Erythroblast (primary cell): ENCODE data around the gene KCNB1.

ENCODE experiments used
- DNase-seq, 2 experiments: peaks; one replicate each; lab custom pipeline; 2025; lab: John Stamatoyannopoulos, UW
- GATA1 ChIP-seq: IDR thresholded peaks from 2 replicates; pipeline ENCODE4 v1.6.1; 2011; ENCODE audit warnings: low read depth, mild to moderate bottlenecking, control low read depth, low read length, moderate library complexity
- POLR2A ChIP-seq: IDR thresholded peaks from 2 replicates; pipeline ENCODE4 v1.6.1; 2011; ENCODE audit warnings: mild to moderate bottlenecking, low read length

Gene KCNB1

GRCh38 chr20:49353348-49353747, 129.1 kb downstream of the KCNB1 start:
- DNase-seq: no peak
- TF ChIP-seq POLR2A: no peak
- TF ChIP-seq GATA1: no peak

GRCh38 chr20:49352751-49353150, 129.7 kb downstream of the KCNB1 start:
- DNase-seq: no peak
- TF ChIP-seq GATA1: no peak
- no peak for TF ChIP-seq POLR2A

DNA sequence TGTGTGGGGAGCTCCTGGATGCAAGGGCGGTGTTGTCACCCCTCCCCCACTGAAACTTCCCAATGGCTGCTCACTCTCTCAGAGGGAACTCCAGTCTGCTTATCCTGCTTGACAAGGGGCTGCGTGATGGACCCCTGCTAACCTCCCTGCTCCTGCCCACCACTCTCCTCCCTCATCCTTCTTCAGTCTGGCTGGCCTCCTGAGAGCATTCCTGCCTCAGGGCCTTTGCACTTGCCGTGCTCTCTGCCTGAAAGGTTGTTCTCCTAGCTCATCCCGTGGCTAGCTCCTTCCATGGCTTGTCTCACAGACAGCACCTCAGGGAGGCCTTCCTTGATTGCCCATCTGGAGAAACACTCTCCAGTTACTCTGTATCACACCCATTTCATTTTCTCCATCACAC, 130.7 kb downstream of the KCNB1 start:
- DNase-seq: no peak
- TF ChIP-seq POLR2A: no peak
- no peak for TF ChIP-seq GATA1

DNA sequence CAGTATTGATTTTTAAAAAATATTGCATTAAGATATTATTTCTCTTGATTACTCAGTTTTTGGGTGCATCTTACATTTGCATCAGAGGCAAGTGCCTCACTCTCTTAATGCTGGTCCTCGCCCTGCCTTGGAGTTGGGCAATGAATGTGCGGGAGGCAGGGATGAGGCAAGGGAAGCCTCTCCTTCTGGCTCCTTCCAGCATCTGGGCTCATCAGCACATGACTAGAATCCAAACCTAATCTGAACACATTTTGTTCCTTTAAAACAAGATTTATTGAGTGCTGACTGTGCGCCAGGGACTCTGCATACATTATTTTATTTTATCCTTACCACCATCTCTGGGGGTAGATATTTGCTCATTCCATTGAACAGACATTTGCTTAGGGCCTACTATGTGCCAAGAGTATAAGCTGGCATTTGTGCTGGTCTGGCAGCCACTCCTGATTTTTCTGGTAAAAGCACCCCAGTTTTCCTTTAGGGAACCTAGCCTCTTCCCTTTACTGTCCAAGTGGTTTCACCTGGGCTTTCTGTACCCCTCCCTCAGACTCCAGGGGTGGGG, 132.7 kb downstream of the KCNB1 start:
- TF ChIP-seq POLR2A (no peak), GATA1 (no peak)
- no peak for DNase-seq

GRCh38 chr20:49349078-49349477, 133.4 kb downstream of the KCNB1 start:
- TF ChIP-seq POLR2A (no peak), GATA1 (no peak)
- no peak for DNase-seq

GRCh38 chr20:49348563-49348962, 133.9 kb downstream of the KCNB1 start:
- no peak for DNase-seq
- TF ChIP-seq GATA1: no peak
- TF ChIP-seq POLR2A: no peak

- no peak for DNase-seq
- TF ChIP-seq POLR2A: no peak
- no peak for TF ChIP-seq GATA1
Observed at GRCh38 chr20:49347156-49347555, 135.3 kb downstream of the KCNB1 start.

- DNase-seq: no peak
- TF ChIP-seq GATA1: no peak
Observed at GRCh38 chr20:49346682-49347081, 135.8 kb downstream of the KCNB1 start.

DNA sequence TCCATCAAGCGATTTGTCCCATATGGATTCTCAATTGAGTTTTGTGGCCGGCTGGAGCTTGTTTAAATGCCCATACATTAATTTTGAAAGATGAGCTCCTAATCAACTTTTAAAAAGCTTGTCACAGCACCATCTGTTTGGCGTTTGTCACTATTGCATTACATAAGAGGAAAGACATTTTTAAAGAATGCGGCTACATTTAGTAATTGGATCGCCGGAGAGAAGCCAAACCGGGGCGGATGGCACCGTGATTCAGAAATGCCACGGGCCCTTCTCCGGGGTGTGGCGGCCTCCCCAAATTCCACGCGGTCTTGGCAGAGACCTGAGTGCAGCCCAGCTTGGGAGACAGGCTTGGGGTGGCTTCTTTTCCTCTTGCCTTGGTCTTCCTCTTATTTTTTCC, 136.9 kb downstream of the KCNB1 start:
- no peak for DNase-seq
- TF ChIP-seq POLR2A (no peak), GATA1 (no peak)

DNA sequence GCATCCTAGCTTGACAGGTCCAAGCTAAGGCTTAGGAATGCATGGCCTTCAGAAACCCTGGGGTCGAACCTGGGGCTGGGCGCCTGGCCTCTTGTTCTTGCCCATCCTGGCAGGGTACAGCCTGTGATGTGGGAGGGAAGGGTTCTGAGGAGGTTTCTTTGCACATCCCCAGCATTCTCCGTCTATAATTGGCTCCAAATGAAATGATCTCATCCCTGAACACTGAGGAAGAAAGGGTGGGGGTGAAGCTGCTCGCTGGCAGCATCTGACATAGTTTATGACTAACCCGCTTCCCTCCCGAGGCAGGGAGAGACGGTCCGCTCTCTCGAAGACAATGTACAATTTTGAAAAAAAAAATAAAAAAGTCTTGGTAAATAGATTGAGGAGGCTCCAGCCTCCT, 137.5 kb downstream of the KCNB1 start:
- no peak for DNase-seq
- TF ChIP-seq POLR2A (no peak), GATA1 (no peak)

DNA sequence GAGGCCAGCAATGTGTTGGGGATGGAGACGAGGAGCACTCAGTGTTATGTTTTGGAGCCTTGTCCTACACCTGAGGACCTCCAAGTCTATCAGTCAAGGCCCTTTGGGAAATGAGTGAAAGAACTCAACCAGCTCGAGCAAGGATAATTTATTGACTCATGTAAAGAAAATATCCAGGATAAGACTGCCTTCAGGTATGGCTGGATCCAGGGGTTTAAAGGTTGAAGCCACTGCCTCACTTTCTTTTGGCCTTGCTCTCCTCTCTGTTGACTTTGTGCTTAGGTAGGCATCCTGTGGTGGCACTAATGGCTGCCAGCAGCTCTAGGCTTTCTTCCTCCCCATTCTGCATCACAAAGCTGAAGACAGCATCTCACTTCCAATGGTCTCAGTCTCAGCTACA, 138.3 kb downstream of the KCNB1 start:
- no peak for DNase-seq
- TF ChIP-seq GATA1 (no peak), POLR2A (no peak)

DNA sequence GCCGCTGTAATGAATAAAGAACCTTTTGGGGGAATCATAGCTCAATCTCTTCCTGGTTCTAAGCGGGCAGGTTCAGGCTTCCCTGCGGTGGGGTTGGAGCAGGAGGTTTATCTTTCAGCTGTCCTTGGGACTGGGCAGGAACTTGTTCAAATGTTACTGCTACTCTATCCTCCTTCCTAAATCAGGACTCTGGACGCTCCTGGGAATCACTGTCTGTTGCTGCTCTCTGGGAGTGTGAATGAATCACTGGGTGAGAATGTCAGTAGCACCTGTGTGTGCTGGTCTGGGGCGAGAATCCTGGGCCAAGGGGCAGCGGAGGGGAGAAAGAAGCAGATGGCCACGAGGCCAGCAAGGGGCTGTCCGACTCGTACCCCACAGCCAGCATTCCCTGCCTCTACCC, 139.2 kb downstream of the KCNB1 start:
- DNase-seq: no peak
- no peak for TF ChIP-seq GATA1
- TF ChIP-seq POLR2A: no peak

DNA sequence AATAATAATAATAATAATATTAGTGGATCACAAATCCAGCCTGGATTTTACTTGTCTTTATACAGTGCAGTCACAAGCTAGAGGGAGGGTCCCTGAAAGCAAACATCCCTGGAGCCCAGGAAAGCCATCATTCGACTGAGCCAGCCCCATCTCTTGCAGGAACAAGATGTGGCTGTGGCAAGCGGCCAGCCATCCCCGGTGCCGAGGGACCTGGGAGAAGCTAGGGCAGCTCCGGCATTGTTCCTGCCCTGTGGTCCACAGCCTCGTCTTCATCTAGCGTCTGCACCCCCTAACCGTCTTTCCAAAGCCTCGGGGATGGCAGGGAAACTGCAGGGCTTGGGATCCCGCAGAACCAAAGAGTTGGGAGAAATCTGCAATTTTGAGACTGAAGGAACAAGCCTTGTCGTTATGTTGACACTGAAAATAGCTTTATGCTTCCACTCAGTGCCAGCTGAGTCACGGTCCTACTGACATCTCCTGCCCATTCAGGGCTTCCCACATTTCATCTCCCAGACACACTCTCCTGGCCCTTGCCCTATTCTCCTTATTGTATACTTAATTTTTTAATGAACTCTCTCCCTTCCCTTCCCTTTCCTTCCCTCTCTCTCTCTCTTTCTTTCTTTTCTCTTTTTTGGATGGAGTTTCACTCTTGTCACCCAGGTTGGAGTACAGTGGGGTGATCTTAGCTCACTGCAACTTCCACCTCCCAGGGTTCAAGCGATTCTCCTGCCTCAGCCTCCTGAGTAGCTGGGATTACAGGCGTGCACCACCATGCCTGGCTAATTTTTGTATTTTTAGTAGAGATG, 142.1 kb downstream of the KCNB1 start:
- no peak for TF ChIP-seq GATA1
- no peak for TF ChIP-seq POLR2A
- no peak for DNase-seq

GRCh38 chr20:49339123-49339522, 143.3 kb downstream of the KCNB1 start:
- no peak for DNase-seq
- TF ChIP-seq POLR2A (no peak), GATA1 (no peak)

DNA sequence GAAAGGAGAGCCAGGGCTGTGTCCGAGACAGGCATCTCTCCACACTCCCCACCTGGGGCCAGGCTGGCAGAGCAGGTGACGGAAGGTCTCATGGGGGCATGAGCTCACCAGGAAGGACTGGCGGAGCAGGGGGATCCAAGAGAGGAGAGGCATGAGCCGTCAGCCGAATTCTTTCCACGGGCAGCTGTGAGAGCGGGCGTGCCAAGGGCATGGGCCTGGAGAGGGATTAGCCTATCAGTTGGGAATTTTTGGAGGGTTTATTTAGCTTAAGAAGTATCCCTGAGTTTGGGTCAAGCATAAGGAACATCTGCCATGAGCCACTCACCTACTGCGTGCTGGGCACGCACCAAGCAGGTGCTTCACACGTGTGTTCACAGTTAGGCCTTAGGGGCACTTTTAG, 144.4 kb downstream of the KCNB1 start:
- TF ChIP-seq GATA1 (no peak), POLR2A (no peak)
- no peak for DNase-seq

- no peak for TF ChIP-seq GATA1
- TF ChIP-seq POLR2A: no peak
- no peak for DNase-seq
Observed at GRCh38 chr20:49337357-49337756, 145.1 kb downstream of the KCNB1 start.
